Bronchial epithelial cell (primary cell): Measurements from ENCODE around the gene ARL14EP. TPM values are rescaled to one million over a fixed set of nuclear protein-coding genes. Genes with fewer than 3 reads are reported as not detected.

ENCODE experiments used
- DNase-seq: peaks from one replicate; pipeline ENCODE4 v3.0.0-alpha.2; 2010; ENCODE audit warnings: low read depth
- FAIRE-seq: peaks from 2 replicates; lab custom pipeline; 2011; peaks lifted over from hg19 to GRCh38; lab: Jason Lieb, UNC
- H3K27me3 ChIP-seq: 2 replicates; pipeline ENCODE4 v1.5.1; 2011; ENCODE audit warnings: low read length; ENCODE audit not compliant: control insufficient read depth, insufficient read depth
- H3K36me3 ChIP-seq: 2 replicates; pipeline ENCODE4 v1.5.1; 2011; ENCODE audit warnings: low read length; ENCODE audit not compliant: control insufficient read depth, insufficient read depth
- H3K4me3 ChIP-seq: 2 replicates; pipeline ENCODE4 v1.5.1; 2011; ENCODE audit warnings: mild to moderate bottlenecking, low read depth, low read length, control low read depth
- total RNA-seq: library from RNA; depleted of rRNA; stranded (reverse); fragments of >200 nt; gene quantifications from 2 replicates; pipeline ENCODE4 v1.2.1, GENCODE V29; 2014
- TF ChIP-seq, protein P1 (sequence below): IDR thresholded peaks from 2 replicates; pipeline ENCODE4 v1.5.1; 2011; ENCODE audit warnings: mild to moderate bottlenecking, moderate library complexity, low read length, control low read depth, inconsistent platforms; ENCODE audit not compliant: insufficient read depth, severe bottlenecking

The ARL14EP gene
- total RNA-seq, 1 donor from 2014 or later = 19.2 TPM

DNA sequence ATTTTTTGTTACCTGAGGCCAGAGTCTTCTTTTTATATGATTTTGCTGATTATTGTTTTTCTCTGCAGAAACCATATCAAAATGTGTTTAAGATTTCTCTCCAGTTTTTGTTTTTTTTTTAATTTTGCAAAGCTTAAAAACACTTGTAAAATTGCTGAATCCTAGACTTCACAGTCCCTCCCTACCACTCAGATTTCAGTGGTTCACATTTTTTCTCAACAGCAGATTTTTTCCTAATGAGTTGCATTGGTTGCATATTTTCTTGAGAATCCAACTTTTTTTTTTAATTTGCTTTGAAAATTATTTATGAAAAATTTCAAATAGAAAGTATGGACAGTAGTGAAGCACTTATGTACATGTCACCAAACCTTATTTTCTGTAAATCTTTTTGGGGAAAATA lies 5.8 kb downstream of the ARL14EP start:
- Histone ChIP-seq H3K4me3 (no peak overlapping the region), H3K36me3 (peaks cover 2% of the 10 kb centered on the region), H3K27me3 (no peaks in the 10 kb centered on the region)
- DNase-seq (no peak), FAIRE-seq (no peak)
- TF ChIP-seq, protein P1, sequence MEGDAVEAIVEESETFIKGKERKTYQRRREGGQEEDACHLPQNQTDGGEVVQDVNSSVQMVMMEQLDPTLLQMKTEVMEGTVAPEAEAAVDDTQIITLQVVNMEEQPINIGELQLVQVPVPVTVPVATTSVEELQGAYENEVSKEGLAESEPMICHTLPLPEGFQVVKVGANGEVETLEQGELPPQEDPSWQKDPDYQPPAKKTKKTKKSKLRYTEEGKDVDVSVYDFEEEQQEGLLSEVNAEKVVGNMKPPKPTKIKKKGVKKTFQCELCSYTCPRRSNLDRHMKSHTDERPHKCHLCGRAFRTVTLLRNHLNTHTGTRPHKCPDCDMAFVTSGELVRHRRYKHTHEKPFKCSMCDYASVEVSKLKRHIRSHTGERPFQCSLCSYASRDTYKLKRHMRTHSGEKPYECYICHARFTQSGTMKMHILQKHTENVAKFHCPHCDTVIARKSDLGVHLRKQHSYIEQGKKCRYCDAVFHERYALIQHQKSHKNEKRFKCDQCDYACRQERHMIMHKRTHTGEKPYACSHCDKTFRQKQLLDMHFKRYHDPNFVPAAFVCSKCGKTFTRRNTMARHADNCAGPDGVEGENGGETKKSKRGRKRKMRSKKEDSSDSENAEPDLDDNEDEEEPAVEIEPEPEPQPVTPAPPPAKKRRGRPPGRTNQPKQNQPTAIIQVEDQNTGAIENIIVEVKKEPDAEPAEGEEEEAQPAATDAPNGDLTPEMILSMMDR = no peak

- TF ChIP-seq, protein P1 = no peak
- no peaks in the 10 kb centered on the region for H3K27me3 ChIP-seq
- H3K36me3 ChIP-seq = peaks cover 2% of the 10 kb centered on the region
- DNase-seq (peak; percentile 5), FAIRE-seq (no peak)
- H3K4me3 ChIP-seq = no peak overlapping the region
Measured at GRCh38 chr11:30329150-30329940, 6.4 kb downstream of the ARL14EP start.

- no peak overlapping the region for H3K4me3 ChIP-seq
- H3K27me3 ChIP-seq = no peaks in the 10 kb centered on the region
- TF ChIP-seq, protein P1 = peak; percentile 51
- FAIRE-seq (no peak), DNase-seq (peak; percentile 28)
- peaks cover 5% of the 10 kb centered on the region for H3K36me3 ChIP-seq
Measured at GRCh38 chr11:30333405-30333804, 10.5 kb downstream of the ARL14EP start.

DNA sequence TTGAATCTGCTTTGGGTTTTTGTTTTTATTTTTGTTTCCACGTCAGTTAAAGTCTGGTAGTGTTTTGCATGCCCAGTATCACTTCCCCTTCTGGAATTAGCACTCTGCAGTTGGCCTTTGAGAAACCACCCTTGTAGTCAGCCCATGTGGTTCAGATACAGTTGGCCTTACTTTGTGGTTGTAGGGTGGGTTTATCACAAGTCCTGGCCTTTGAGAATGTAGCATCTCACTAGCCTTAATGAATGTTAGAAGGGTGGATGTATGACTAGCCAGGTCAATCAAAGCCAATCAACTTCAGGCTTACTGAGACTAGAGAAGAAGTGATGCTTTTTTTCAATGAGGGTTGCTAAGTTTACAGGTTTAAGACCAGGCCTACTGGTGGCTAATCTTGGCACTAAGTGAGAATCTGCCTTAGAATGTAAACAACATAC lies 19.8 kb downstream of the ARL14EP start:
- DNase-seq = no peak
- no peak for FAIRE-seq
- H3K27me3 ChIP-seq = no peaks in the 10 kb centered on the region
- no peaks in the 10 kb centered on the region for H3K36me3 ChIP-seq
- TF ChIP-seq, protein P1 = no peak
- no peak overlapping the region for H3K4me3 ChIP-seq

DNA sequence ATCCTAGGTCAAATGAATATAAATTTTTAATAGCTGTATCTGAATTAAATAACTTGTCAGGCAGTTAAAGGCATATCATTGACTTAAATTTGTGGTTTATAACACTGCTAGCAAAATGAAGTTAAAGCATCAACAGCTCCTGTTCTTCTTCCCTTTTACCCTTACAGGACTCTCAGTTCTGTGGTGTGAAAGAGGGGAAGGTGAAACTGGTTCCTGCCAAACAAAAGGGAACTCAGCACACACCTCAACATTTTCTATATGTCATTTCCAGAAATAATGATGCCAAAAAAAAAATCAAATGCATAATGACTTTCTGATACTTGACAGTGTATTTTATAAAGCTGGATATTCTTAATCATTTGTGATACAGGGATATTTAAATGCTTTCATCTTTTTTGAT lies 21.2 kb downstream of the ARL14EP start:
- FAIRE-seq (no peak), DNase-seq (no peak)
- TF ChIP-seq, protein P1 = no peak
- no peaks in the 10 kb centered on the region for H3K36me3 ChIP-seq
- no peaks in the 10 kb centered on the region for H3K27me3 ChIP-seq
- H3K4me3 ChIP-seq = no peak overlapping the region

GRCh38 chr11:30345644-30346043 lies 22.7 kb downstream of the ARL14EP start:
- Histone ChIP-seq H3K36me3 (no peaks in the 10 kb centered on the region), H3K27me3 (no peaks in the 10 kb centered on the region), H3K4me3 (no peak overlapping the region)
- TF ChIP-seq, protein P1 = no peak
- FAIRE-seq (no peak), DNase-seq (no peak)
